K562 (cell line): ENCODE measurements around the gene UBASH3A. TPM values are rescaled to one million over a fixed set of nuclear protein-coding genes. Genes with fewer than 3 reads are reported as not detected.

Experiments used
- ATAC-seq: fragments of 200-7000 bp; cut with Tn5 transposase; 3 replicates; pipeline ENCODE4 v1.9.1; 2020; ENCODE audit warnings: moderate library complexity
- BruUV-seq: library from RNA; stranded (reverse); fragments of 400-500 nt; replicated peaks from 2 replicates; lab custom pipeline; 2021; lab: Mats Ljungman, UMichigan
- CTCF ChIA-PET: fragments of 300-600 bp; formaldehyde crosslinking; extraction: SDS; loops from one replicate; lab custom pipeline; 2021; ENCODE audit warnings: low intra/inter-chr PET ratio; lab: Yijun Ruan, JAX
- POLR2A ChIA-PET: fragments of 300-600, 350-650 bp; sonication (Branson Sonifier 250); formaldehyde crosslinking; extraction: SDS; loops from one replicate; lab custom pipeline; 2021; ENCODE audit warnings: antibody characterized with exemption, inconsistent platforms; lab: Yijun Ruan, JAX
- DNase-seq, 4 experiments: peaks; one replicate each; pipeline versions ENCODE4 v3.0.0 to v3.0.0-alpha.2; 2011 to 2018; ENCODE audit warnings: low spot score in 3 of 4, mixed read lengths in 3 of 4; ENCODE audit errors: extremely low read depth in 1 of 4
- FAIRE-seq: peaks from 2 replicates; lab custom pipeline; 2011; peaks lifted over from hg19 to GRCh38; lab: Jason Lieb, UNC
- H2AFZ ChIP-seq: 2 replicates; pipeline ENCODE4 v1.6.0; 2011; ENCODE audit warnings: low read depth, low read length, control low read depth, inconsistent platforms
- H3K27ac ChIP-seq: fragments of 200-600 bp; 3 replicates; pipeline ENCODE4 v1.8.0; 2011; ENCODE audit warnings: low read depth, mild to moderate bottlenecking, control low read depth, inconsistent platforms, low read length, moderate library complexity, mixed read lengths; ENCODE audit errors: extremely low read depth
- H3K27me3 ChIP-seq, 2 experiments: fragments of 300-600 bp in 1 of 2; 2 replicates in 1 of 2; 3 replicates in 1 of 2; pipeline versions ENCODE4 v1.6.0 to v1.8.0; 2011; ENCODE audit warnings: inconsistent platforms in 2 of 2, low read length in 2 of 2, mild to moderate bottlenecking in 1 of 2, mixed read lengths in 1 of 2, moderate library complexity in 1 of 2; ENCODE audit not compliant: control insufficient read depth in 2 of 2, insufficient read depth in 2 of 2
- H3K36me3 ChIP-seq: fragments of 300-600 bp; 3 replicates; pipeline ENCODE4 v1.8.0; 2011; ENCODE audit warnings: mild to moderate bottlenecking, low read length, inconsistent platforms; ENCODE audit not compliant: control insufficient read depth, insufficient read depth
- H3K4me1 ChIP-seq, 2 experiments: fragments of 200-600 bp in 1 of 2; replicated peaks in 1 of 2; 2 replicates in 1 of 2; 3 replicates in 1 of 2; pipeline versions ENCODE4 v1.5.1 to v1.8.0; 2011; ENCODE audit warnings: inconsistent platforms in 2 of 2, low read length in 2 of 2, mild to moderate bottlenecking in 1 of 2, mixed read lengths in 1 of 2, moderate library complexity in 1 of 2; ENCODE audit not compliant: control insufficient read depth in 2 of 2, insufficient read depth in 2 of 2
- H3K4me2 ChIP-seq: 2 replicates; pipeline ENCODE4 v1.6.1; 2011; ENCODE audit warnings: low read length, control low read depth, inconsistent platforms, mixed read lengths; ENCODE audit not compliant: insufficient read depth
- H3K4me3 ChIP-seq: fragments of 200-600 bp; sonication (generic), shearing (Covaris generic); 2 replicates; pipeline ENCODE4 v1.5.1; 2016; ENCODE audit warnings: control low read depth, inconsistent platforms
- H3K79me2 ChIP-seq: fragments of 200-600 bp; 3 replicates; pipeline ENCODE4 v1.8.0; 2011; ENCODE audit warnings: low read length, inconsistent platforms; ENCODE audit not compliant: control insufficient read depth, insufficient read depth
- H3K9ac ChIP-seq, 2 experiments: 2 replicates each; pipeline versions ENCODE4 v1.6.0 to v1.6.1; 2011; ENCODE audit warnings: low read depth in 2 of 2, low read length in 2 of 2, control low read depth in 1 of 2, inconsistent platforms in 1 of 2, mild to moderate bottlenecking in 1 of 2, mixed read lengths in 1 of 2; ENCODE audit not compliant: insufficient read depth in 1 of 2
- H3K9me1 ChIP-seq: one replicate; pipeline ENCODE4 v1.6.0; 2011; ENCODE audit warnings: inconsistent platforms, mild to moderate bottlenecking, low read length, moderate library complexity; ENCODE audit not compliant: control insufficient read depth, insufficient read depth
- H3K9me3 ChIP-seq: replicated peaks from 2 replicates; pipeline ENCODE4 v1.5.1; 2011; ENCODE audit warnings: low read depth, low read length, inconsistent platforms; ENCODE audit not compliant: control insufficient read depth, insufficient read depth
- H4K20me1 ChIP-seq: replicated peaks from 2 replicates; pipeline ENCODE4 v1.6.1; 2011; ENCODE audit warnings: low read length, inconsistent platforms, mixed read lengths; ENCODE audit not compliant: control insufficient read depth, insufficient read depth
- AFF1 ChIP-seq, 2 experiments: fragments of 450-650 bp; IDR thresholded peaks; 2 replicates each; pipeline ENCODE4 v1.6.1; 2018; ENCODE audit warnings: mild to moderate bottlenecking in 2 of 2, low read depth in 1 of 2; ENCODE audit not compliant: partially characterized antibody in 2 of 2
- HNRNPK ChIP-seq: fragments of 200-400 bp; formaldehyde crosslinking; IDR thresholded peaks from one replicate; pipeline ENCODE4 v1.6.1; 2018; ENCODE audit warnings: mild to moderate bottlenecking, low read depth, low read length; ENCODE audit not compliant: poor library complexity, severe bottlenecking
- JUN ChIP-seq, 2 experiments: sonication (generic) in 1 of 2; formaldehyde crosslinking in 1 of 2; IDR thresholded peaks; 2 replicates each; pipeline versions ENCODE4 v1.6.1 to v1.8.0; 2012 to 2022; ENCODE audit warnings: borderline replicate concordance in 2 of 2, mild to moderate bottlenecking in 2 of 2, improper control_type of control experiment in 1 of 2, low read depth in 1 of 2, low read length in 1 of 2, missing genetic modification reagents in 1 of 2
- KLF13 ChIP-seq: fragments of 450-650 bp; IDR thresholded peaks from 2 replicates; pipeline ENCODE4 v1.6.1; 2016; ENCODE audit warnings: missing genetic modification characterization, low read depth, mild to moderate bottlenecking, missing compliant biosample characterization, moderate library complexity, borderline replicate concordance
- NFE2 ChIP-seq: IDR thresholded peaks from 2 replicates; pipeline ENCODE4 v1.6.1; 2014; ENCODE audit warnings: antibody characterized with exemption, low read depth
- RAD51 ChIP-seq: fragments of 450-650 bp; IDR thresholded peaks from 2 replicates; pipeline ENCODE4 v1.7.1; 2016; ENCODE audit warnings: low read depth, mild to moderate bottlenecking, borderline replicate concordance
- SMAD4 ChIP-seq: fragments of 250-450 bp; sonication (Bioruptor Pico); conservative IDR thresholded peaks from 2 replicates; pipeline ENCODE4 v1.8.0; 2021; ENCODE audit warnings: inconsistent platforms, mild to moderate bottlenecking, moderate library complexity
- SP2 ChIP-seq: IDR thresholded peaks from 2 replicates; pipeline ENCODE4 v1.6.1; 2011; ENCODE audit warnings: mild to moderate bottlenecking, low read depth, low read length, moderate library complexity; ENCODE audit not compliant: poor library complexity, severe bottlenecking; ENCODE audit errors: extremely low read depth
- TAF1 ChIP-seq: IDR thresholded peaks from 2 replicates; pipeline ENCODE4 v1.6.1; 2011; ENCODE audit warnings: mild to moderate bottlenecking, low read length, moderate library complexity; ENCODE audit not compliant: insufficient read depth, control insufficient read depth, severe bottlenecking; ENCODE audit errors: extremely low read depth
- ZBTB34 ChIP-seq: fragments of 250-450 bp; sonication (Bioruptor Pico); IDR thresholded peaks from 2 replicates; pipeline ENCODE4 v1.8.0; 2021; ENCODE audit warnings: mild to moderate bottlenecking, moderate library complexity
- ZEB2 ChIP-seq: fragments of 450-650 bp; IDR thresholded peaks from 2 replicates; pipeline ENCODE4 v1.6.1; 2016
- ZFP1 ChIP-seq: fragments of 450-650 bp; formaldehyde crosslinking; IDR thresholded peaks from 2 replicates; pipeline ENCODE4 v1.4.0; 2020; ENCODE audit warnings: mild to moderate bottlenecking, mixed read lengths
- ZFX ChIP-seq: sonication (generic); formaldehyde crosslinking; IDR thresholded peaks from 2 replicates; pipeline ENCODE4 v1.8.0; 2022; ENCODE audit warnings: mild to moderate bottlenecking, missing genetic modification reagents, moderate library complexity
- ZNF695 ChIP-seq: fragments of 450-650 bp; formaldehyde crosslinking; IDR thresholded peaks from 2 replicates; pipeline ENCODE4 v1.4.0; 2020; ENCODE audit warnings: mild to moderate bottlenecking, moderate library complexity
- ZNF696 ChIP-seq: fragments of 250-450 bp; sonication (Bioruptor Pico); conservative IDR thresholded peaks from 2 replicates; pipeline ENCODE4 v1.4.0; 2020; ENCODE audit warnings: mild to moderate bottlenecking, moderate library complexity
- WGBS: fragments of 100-300 bp; shearing (Covaris generic); methylation state at CpG from one replicate; pipeline ENCODE4 v1.1.6; 2016; ENCODE audit warnings: low coverage, mixed read lengths; ENCODE audit not compliant: insufficient coverage; ENCODE audit errors: missing lambda C conversion rate; 5-methylcytosine and 5-hydroxymethylcytosine counted together
- in situ Hi-C: fragments of 300-500 bp; cut with MboI; formaldehyde crosslinking; loops from 4 replicates; pipeline ENCODE4 v1.15.0; 2018; ENCODE audit warnings: inconsistent platforms, mixed read lengths
- intact Hi-C: fragments of 100-400 bp; cut with micrococcal nuclease; formaldehyde crosslinking; loops from 2 replicates; pipeline ENCODE4 v1.14.2; 2022
- polyA plus RNA-seq, 8 experiments: library from polyadenylated mRNA; depleted of rRNA in 4 of 8; stranded (reverse) in 5 of 8; unstranded in 3 of 8; fragments of >200 nt; fragmentation: Nextera tagmentation in 2 of 8; fragmentation: Illumina TruSeq in 1 of 8; extraction: Ambion mirVana in 2 of 8; extraction: Trizol in 1 of 8; gene quantifications; 2 replicates each; pipeline versions ENCODE4 v1.2.1 to v1.2.3, GENCODE V29; 2011 to 2014; ENCODE audit warnings: inconsistent platforms in 1 of 8, missing spikeins in 1 of 8
- total RNA-seq, 7 experiments: library from RNA; depleted of rRNA in 6 of 7; stranded (reverse); fragments of >200 nt in 6 of 7; fragmentation: Illumina TruSeq in 2 of 7; extraction: Trizol in 2 of 7; gene quantifications; 2 replicates each; pipeline versions ENCODE4 v1.2.1 to v1.2.3, GENCODE V29; 2011 to 2021; ENCODE audit warnings: low replicate concordance in 1 of 7

UBASH3A gene
- total and polyA plus RNA-seq, 9 of the 15 experiments (the other 6 are each of a cell fraction or from before 2014, with no cell fraction given): 0.23 to 1.8 (median 1.1) TPM

GRCh38 chr21:42375966-42376337 lies 27.8 kb upstream of the UBASH3A start:
- Histone ChIP-seq H2AFZ (no peak overlapping the region), H3K4me2 (no peak overlapping the region), H3K79me2 (no peaks in the 10 kb centered on the region), H3K9me3 (no peaks in the 10 kb centered on the region), H3K4me3 (no peak overlapping the region), H3K36me3 (no peaks in the 10 kb centered on the region), H3K9ac (0 out of 4 replicates have a peak overlapping the region, but pooled peaks of 1 of the 2 experiments have one; percentile 13), H3K9me1 (no peaks in the 10 kb centered on the region), H3K27ac (no peak overlapping the region), H3K27me3 (peaks cover 21 to 74% of the 10 kb centered on the region in 2 experiments; a peak in 4 of 5 replicates), H3K4me1 (peaks cover 3 to 24% of the 10 kb centered on the region in 2 experiments; a peak in 4 of 5 replicates), H4K20me1 (peaks cover 11% of the 10 kb centered on the region; the same call in 1 of the 2 replicates)
- no peak for ATAC-seq
- no TSS peak for BruUV-seq
- no peak for FAIRE-seq
- no peak for TF ChIP-seq ZBTB34 (CRISPR knock-in tag)
- TF ChIP-seq AFF1 (IDR thresholded peaks at IDR 0.05; ENCODE audit: low read depth in 1 of 2, partially characterized antibody in 2 of 2): no peak
- no peak for TF ChIP-seq TAF1
- TF ChIP-seq ZEB2: no peak
- TF ChIP-seq SP2: no peak
- TF ChIP-seq KLF13 (tag): no peak
- no peak for TF ChIP-seq ZNF695
- TF ChIP-seq SMAD4 (CRISPR knock-in tag): no peak
- TF ChIP-seq NFE2: no peak
- no peak for TF ChIP-seq HNRNPK
- TF ChIP-seq RAD51: no peak
- TF ChIP-seq JUN (IDR thresholded peaks at IDR 0.05; ENCODE audit: borderline replicate concordance, low read depth, low read length): no peak
- TF ChIP-seq JUN (CRISPR knock-in tag; IDR thresholded peaks at IDR 0.05; ENCODE audit: borderline replicate concordance): no peak
- no peak for TF ChIP-seq ZNF696 (CRISPR knock-in tag)
- no peak for TF ChIP-seq ZFX (CRISPR knock-in tag)
- TF ChIP-seq ZFP1 (CRISPR knock-in tag): no peak
- WGBS: 0% methylated on average over 3 of the region's 3 CpGs
- ChIA-PET POLR2A (no interaction called here), CTCF (interaction anchor here (2.1 kb wide), 1 partner anchor 74 kb away, joined by 13 read pairs; no protein-coding TSS in a partner anchor)
- no peak for DNase-seq
- in situ Hi-C loops: loop anchor here (5.0 kb wide), 1 partner anchor 71 kb away; no protein-coding TSS in a partner anchor
- intact Hi-C loops: loop anchor here (1.0 kb wide), 1 partner anchor 74 kb away; no protein-coding TSS in a partner anchor
